Endothelial cell of umbilical vein (primary cell): Measurements from ENCODE around the gene MAST4. TPM values are rescaled to one million over a fixed set of nuclear protein-coding genes. Genes with fewer than 3 reads are reported as not detected.

ENCODE experiments used
- BruUV-seq: library from RNA; stranded (reverse); fragments of 400-500 nt; replicated peaks from 2 replicates; lab custom pipeline; 2021; lab: Mats Ljungman, UMichigan
- CTCF ChIA-PET: fragments of 300-600, 350-600 bp; sonication (Branson Sonifier 250); formaldehyde crosslinking; loops from one replicate; lab custom pipeline; 2021; ENCODE audit warnings: antibody characterized with exemption, inconsistent platforms; lab: Charles Lee
- POLR2A ChIA-PET: fragments of 300-600, 350-600 bp; sonication (Branson Sonifier 250); formaldehyde crosslinking; loops from one replicate; lab custom pipeline; 2021; ENCODE audit warnings: antibody characterized with exemption, inconsistent platforms; lab: Charles Lee
- DNase-seq: peaks from one replicate; pipeline ENCODE4 v3.0.0-alpha.2; 2011; ENCODE audit warnings: low read depth, low spot score
- FAIRE-seq: peaks from 2 replicates; lab custom pipeline; 2011; peaks lifted over from hg19 to GRCh38; lab: Jason Lieb, UNC
- H2AFZ ChIP-seq: 2 replicates; pipeline ENCODE4 v1.6.0; 2012; ENCODE audit warnings: low read depth, low read length, control low read depth, inconsistent platforms
- H3K27ac ChIP-seq: 2 replicates; pipeline ENCODE4 v1.5.1; 2011; ENCODE audit warnings: low read depth, mild to moderate bottlenecking, control low read depth, low read length, moderate library complexity; ENCODE audit not compliant: insufficient read depth
- H3K27me3 ChIP-seq, 2 experiments: 2 replicates each; pipeline versions ENCODE4 v1.6.0 to v1.6.1; 2011; ENCODE audit warnings: low read length in 2 of 2, mixed read lengths in 1 of 2; ENCODE audit not compliant: control insufficient read depth in 2 of 2, insufficient read depth in 2 of 2
- H3K36me3 ChIP-seq, 2 experiments: 2 replicates in 1 of 2; 3 replicates in 1 of 2; pipeline ENCODE4 v1.5.1; 2011; ENCODE audit warnings: low read length in 2 of 2, mild to moderate bottlenecking in 1 of 2, moderate library complexity in 1 of 2; ENCODE audit not compliant: control insufficient read depth in 2 of 2, insufficient read depth in 2 of 2; ENCODE audit errors: extremely low read depth in 1 of 2
- H3K4me1 ChIP-seq: 3 replicates; pipeline ENCODE4 v1.5.1; 2011; ENCODE audit warnings: mild to moderate bottlenecking, low read length; ENCODE audit not compliant: control insufficient read depth, insufficient read depth; ENCODE audit errors: extremely low read depth
- H3K4me2 ChIP-seq: 2 replicates; pipeline ENCODE4 v1.6.1; 2011; ENCODE audit warnings: low read length, control low read depth, mixed read lengths; ENCODE audit not compliant: insufficient read depth
- H3K4me3 ChIP-seq, 3 experiments: fragments of 200-600 bp in 1 of 3; sonication (generic), shearing (Covaris generic) in 1 of 3; replicated peaks in 1 of 3; 2 replicates each; pipeline ENCODE4 v1.5.1; 2011 to 2016; ENCODE audit warnings: control low read depth in 3 of 3, low read length in 3 of 3, mild to moderate bottlenecking in 2 of 3, inconsistent platforms in 1 of 3, low read depth in 1 of 3, moderate library complexity in 1 of 3; ENCODE audit not compliant: insufficient read depth in 1 of 3
- H3K79me2 ChIP-seq: 2 replicates; pipeline ENCODE4 v1.6.0; 2012; ENCODE audit warnings: low read length, inconsistent platforms; ENCODE audit not compliant: control insufficient read depth, insufficient read depth
- H3K9ac ChIP-seq: replicated peaks from 2 replicates; pipeline ENCODE3; 2011; ENCODE audit warnings: low read length, control low read depth; ENCODE audit not compliant: insufficient read depth; ENCODE audit errors: extremely low read depth
- H3K9me1 ChIP-seq: replicated peaks from 3 replicates; pipeline ENCODE4 v1.6.0; 2011; ENCODE audit warnings: mild to moderate bottlenecking, low read length; ENCODE audit not compliant: control insufficient read depth, insufficient read depth; ENCODE audit errors: extremely low read depth
- H3K9me3 ChIP-seq: replicated peaks from 2 replicates; pipeline ENCODE4 v1.5.1; 2012; ENCODE audit warnings: low read length, inconsistent platforms; ENCODE audit not compliant: control insufficient read depth, insufficient read depth
- H4K20me1 ChIP-seq: replicated peaks from 2 replicates; pipeline ENCODE3; 2011; ENCODE audit warnings: mild to moderate bottlenecking, low read length; ENCODE audit not compliant: control insufficient read depth, insufficient read depth; ENCODE audit errors: extremely low read depth
- CTCF ChIP-seq, 2 donors: IDR thresholded peaks; 1 replicate in 1 of 2; 2 replicates in 1 of 2; pipeline ENCODE4 v1.5.1; 2011; ENCODE audit warnings: low read length in 2 of 2, mild to moderate bottlenecking in 2 of 2, moderate library complexity in 2 of 2, control low read depth in 1 of 2, inconsistent platforms in 1 of 2, low read depth in 1 of 2; ENCODE audit not compliant: insufficient read depth in 1 of 2; ENCODE audit errors: extremely low read depth in 1 of 2
- EZH2 ChIP-seq: IDR thresholded peaks from 2 replicates; pipeline ENCODE4 v1.6.1; 2012; ENCODE audit warnings: borderline replicate concordance, low read depth, mild to moderate bottlenecking, moderate library complexity, low read length, inconsistent platforms; ENCODE audit not compliant: severe bottlenecking
- FOS ChIP-seq: IDR thresholded peaks from 2 replicates; pipeline ENCODE4 v1.6.1; 2011; ENCODE audit warnings: mild to moderate bottlenecking, low read length, moderate library complexity, borderline replicate concordance; ENCODE audit not compliant: insufficient read depth
- GATA2 ChIP-seq: IDR thresholded peaks from 2 replicates; pipeline ENCODE4 v1.7.0; 2011; ENCODE audit warnings: low read depth, mild to moderate bottlenecking, moderate library complexity, mixed read lengths, low read length; ENCODE audit not compliant: insufficient read length, insufficient read depth
- JUN ChIP-seq: IDR thresholded peaks from 2 replicates; pipeline ENCODE4 v1.6.1; 2011; ENCODE audit warnings: borderline replicate concordance, low read depth; ENCODE audit not compliant: insufficient read length, insufficient read depth
- MAX ChIP-seq: IDR thresholded peaks from 2 replicates; pipeline ENCODE4 v1.6.1; 2011; ENCODE audit not compliant: insufficient read depth, insufficient read length
- MYC ChIP-seq: IDR thresholded peaks from one replicate; pipeline ENCODE4 v1.6.1; 2011; ENCODE audit warnings: mild to moderate bottlenecking, low read depth, low read length
- POLR2A ChIP-seq: IDR thresholded peaks from 2 replicates; pipeline ENCODE4 v1.6.1; 2012; ENCODE audit warnings: low read depth, mild to moderate bottlenecking, control low read depth, low read length
- POLR2AphosphoS5 ChIP-seq: IDR thresholded peaks from 2 replicates; pipeline ENCODE4 v1.6.1; 2012; ENCODE audit warnings: low read depth, mild to moderate bottlenecking, control low read depth, low read length, moderate library complexity; ENCODE audit not compliant: insufficient read depth
- dilution Hi-C: fragments of 300-500 bp; cut with MboI; formaldehyde crosslinking; loops from one replicate; pipeline ENCODE4 v1.15.0; 2019; ENCODE audit warnings: low sequenced_read_pairs; ENCODE audit not compliant: extremely low pct_ligation_motif_present
- intact Hi-C: fragments of 100-400 bp; cut with micrococcal nuclease; formaldehyde crosslinking; loops from one replicate; pipeline ENCODE4 v1.10.0; 2022
- polyA plus RNA-seq, 4 experiments: library from polyadenylated mRNA; depleted of rRNA in 3 of 4; stranded (reverse) in 3 of 4; unstranded in 1 of 4; fragments of >200 nt; gene quantifications; 2 replicates each; pipeline versions ENCODE4 v1.2.1 to v1.2.3, GENCODE V29; 2011 to 2012; ENCODE audit warnings: missing spikeins in 1 of 4
- total RNA-seq: library from RNA; stranded (reverse); gene quantifications from 2 replicates; pipeline ENCODE4 v1.2.3, GENCODE V29; 2021

Gene MAST4
- total and polyA plus RNA-seq, 2 donors (not counting 3 experiments of a cell fraction or from before 2014, with no cell fraction given), result 40.2 to 116 TPM

- H3K27me3 ChIP-seq, result no peaks in the 10 kb centered on the region
- POLR2A ChIA-PET, result no interaction called here
- CTCF ChIA-PET, result interaction anchor here (6.7 kb wide), 1 partner anchor 9 kb away, joined by 130 read pairs; no protein-coding TSS in a partner anchor
- TF ChIP-seq FOS (no peak), CTCF (IDR thresholded peaks at IDR 0.05; ENCODE audit: extremely low read depth in 1 of 2, insufficient read depth in 1 of 2, low read depth in 1 of 2, low read length in 2 of 2) (no peak), GATA2 (no peak), POLR2A (no peak), POLR2AphosphoS5 (no peak), EZH2 (no peak), MYC (no peak), JUN (no peak), MAX (no peak)
- H3K4me1 ChIP-seq, result peaks cover 17% of the 10 kb centered on the region
- dilution Hi-C loops (no loop called here), intact Hi-C loops (no loop called here)
- BruUV-seq, result no TSS peak
- no peak overlapping the region for H3K27ac ChIP-seq
- H4K20me1 ChIP-seq, result no peaks in the 10 kb centered on the region
- no peak for DNase-seq
- no peaks in the 10 kb centered on the region for H3K9me1 ChIP-seq
- no peak overlapping the region for H3K4me2 ChIP-seq
- peaks cover 5% of the 10 kb centered on the region for H3K79me2 ChIP-seq
- no peak overlapping the region for H2AFZ ChIP-seq
- H3K9ac ChIP-seq, result no peak overlapping the region
- H3K9me3 ChIP-seq, result no peaks in the 10 kb centered on the region
- no peak for FAIRE-seq
- H3K36me3 ChIP-seq, result no peaks in the 10 kb centered on the region
- H3K4me3 ChIP-seq, result no peak overlapping the region
Observed at GRCh38 chr5:66826263-66826662, 230.1 kb downstream of the MAST4 start.
